WI38 (cell line): ENCODE results near the gene TMOD3.

Experiments used
- H3K4me3 ChIP-seq: 2 replicates; pipeline ENCODE4 v1.5.1; 2011; ENCODE audit warnings: low read depth, mild to moderate bottlenecking, control low read depth, low read length
- CTCF ChIP-seq: IDR thresholded peaks from 2 replicates; pipeline ENCODE4 v1.5.1; 2012; ENCODE audit warnings: low read depth, mild to moderate bottlenecking, control low read depth, low read length

Gene TMOD3

GRCh38 chr15:51809457-51809856 lies 20.0 kb upstream of the TMOD3 start:
- no peak overlapping the region for H3K4me3 ChIP-seq
- TF ChIP-seq CTCF, result no peak

- H3K4me3 ChIP-seq, result no peak overlapping the region
- TF ChIP-seq CTCF, result no peak
Observed at GRCh38 chr15:51812598-51812997, 16.9 kb upstream of the TMOD3 start.

- no peak for TF ChIP-seq CTCF
Observed at GRCh38 chr15:51814606-51815005, 14.8 kb upstream of the TMOD3 start.

GRCh38 chr15:51816611-51817010 lies 12.8 kb upstream of the TMOD3 start:
- no peak for TF ChIP-seq CTCF
- H3K4me3 ChIP-seq, result no peak overlapping the region

More at GRCh38 chr15:51814606-51815005, 14.8 kb upstream of the TMOD3 start:
- no peak overlapping the region for H3K4me3 ChIP-seq

- H3K4me3 ChIP-seq, result no peak overlapping the region
- TF ChIP-seq CTCF, result no peak
Observed at GRCh38 chr15:51818150-51818549, 11.3 kb upstream of the TMOD3 start.

- TF ChIP-seq CTCF, result no peak
- H3K4me3 ChIP-seq, result no peak overlapping the region
Observed at GRCh38 chr15:51825698-51826097, 3.8 kb upstream of the TMOD3 start.

GRCh38 chr15:51828621-51829375 lies 655 bp upstream of the TMOD3 start:
- TF ChIP-seq CTCF, result no peak
- H3K4me3 ChIP-seq, result peak overlapping the region; percentile 90
